RPMI8226 (cell line): Measurements from ENCODE around the gene SCGB3A2.

Experiments
- DNase-seq: peaks from one replicate; pipeline ENCODE4 v3.0.0-alpha.2; 2015

Gene SCGB3A2

GRCh38 chr5:147878066-147878759 is at the start of gene SCGB3A2:
TSS of gene SCGB3A2 (plus strand) at chr5:147878711. CDS start at chr5:147878804, 93 bp downstream.
- DNase-seq = no peak

GRCh38 chr5:147830035-147830434 is 48.5 kb upstream of the SCGB3A2 start:
- DNase-seq = no peak

- no peak for DNase-seq
Measured at GRCh38 chr5:147831465-147831864, 47.0 kb upstream of the SCGB3A2 start, which contains the start of gene SPINK1. TSS of gene SPINK1 (minus strand) at chr5:147831671. CDS start at chr5:147831577, 94 bp downstream.

- DNase-seq = no peak
Measured at GRCh38 chr5:147832541-147832940, 46.0 kb upstream of the SCGB3A2 start.

GRCh38 chr5:147835386-147835798 is 43.1 kb upstream of the SCGB3A2 start:
- DNase-seq = no peak

- DNase-seq = no peak
Measured at GRCh38 chr5:147836439-147836838, 42.1 kb upstream of the SCGB3A2 start.

GRCh38 chr5:147842869-147843268 is 35.6 kb upstream of the SCGB3A2 start:
- DNase-seq = no peak

- DNase-seq = no peak
Measured at GRCh38 chr5:147844846-147845245, 33.7 kb upstream of the SCGB3A2 start.

- DNase-seq = no peak
Measured at GRCh38 chr5:147845618-147846017, 32.9 kb upstream of the SCGB3A2 start.

GRCh38 chr5:147849226-147849625 is 29.3 kb upstream of the SCGB3A2 start:
- DNase-seq = no peak

GRCh38 chr5:147851578-147851977 is 26.9 kb upstream of the SCGB3A2 start:
- DNase-seq = no peak

- DNase-seq = no peak
Measured at GRCh38 chr5:147852365-147852764, 26.1 kb upstream of the SCGB3A2 start.

GRCh38 chr5:147853372-147853987 is 25.0 kb upstream of the SCGB3A2 start:
- DNase-seq = no peak

GRCh38 chr5:147854331-147854730 is 24.2 kb upstream of the SCGB3A2 start:
- no peak for DNase-seq

- DNase-seq = no peak
Measured at GRCh38 chr5:147854894-147855773, 23.4 kb upstream of the SCGB3A2 start.

- no peak for DNase-seq
Measured at GRCh38 chr5:147855774-147856069, 22.8 kb upstream of the SCGB3A2 start.

GRCh38 chr5:147856801-147857200 is 21.7 kb upstream of the SCGB3A2 start:
- no peak for DNase-seq

GRCh38 chr5:147857302-147858129 is 21.0 kb upstream of the SCGB3A2 start:
- peak; percentile 54 for DNase-seq

- DNase-seq = no peak
Measured at GRCh38 chr5:147858565-147858964, 19.9 kb upstream of the SCGB3A2 start.

- no peak for DNase-seq
Measured at GRCh38 chr5:147859962-147860640, 18.4 kb upstream of the SCGB3A2 start.

GRCh38 chr5:147860641-147861025 is 17.9 kb upstream of the SCGB3A2 start:
- DNase-seq = no peak

GRCh38 chr5:147863454-147864158 is 14.9 kb upstream of the SCGB3A2 start:
- DNase-seq = no peak
